Ovary (tissue), 9 donors: ENCODE results near the gene IL3RA. TPM values are rescaled to one million over a fixed set of nuclear protein-coding genes. Genes with fewer than 3 reads are reported as not detected.

Experiments used
- DNase-seq, 5 donors: peaks; one replicate each; pipeline ENCODE4 v3.0.0-alpha.2; 2019 to 2020
- H3K27ac ChIP-seq, 2 donors: fragments of 200-600 bp; one replicate each; pipeline versions ENCODE4 v1.5.1 to v1.8.0; 2019 to 2022
- H3K27me3 ChIP-seq: fragments of 200-600 bp; one replicate; pipeline ENCODE4 v1.8.0; 2022
- H3K36me3 ChIP-seq: fragments of 200-600 bp; sonication (generic); one replicate; pipeline ENCODE4 v1.5.1; 2019
- H3K4me1 ChIP-seq: one replicate; pipeline ENCODE4 v1.8.1; 2013; ENCODE audit warnings: mild to moderate bottlenecking, moderate library complexity; ENCODE audit not compliant: insufficient read depth
- H3K4me3 ChIP-seq: fragments of 200-600 bp; sonication (generic); one replicate; pipeline ENCODE4 v1.5.1; 2017
- H3K9me3 ChIP-seq, 2 donors: fragments of 200-600 bp in 1 of 2; sonication (generic) in 1 of 2; one replicate each; pipeline versions ENCODE4 v1.5.1 to v1.8.1; 2013 to 2019; ENCODE audit warnings: mild to moderate bottlenecking in 1 of 2, moderate library complexity in 1 of 2
- EP300 ChIP-seq: sonication (generic); formaldehyde crosslinking; IDR thresholded peaks from one replicate; pipeline ENCODE4 v1.6.1; 2017; ENCODE audit warnings: antibody characterized with exemption
- POLR2A ChIP-seq: fragments of 450-650 bp; IDR thresholded peaks from one replicate; pipeline ENCODE4 v1.6.1; 2017; ENCODE audit warnings: antibody characterized with exemption, mild to moderate bottlenecking, moderate library complexity
- WGBS, 3 donors: extraction: QIAGEN DNeasy Blood & Tissue Kit in 1 of 3; methylation state at CpG; one replicate each; pipeline versions ENCODE4 v1.1.5 to v1.1.7; 2013 to 2017; 5-methylcytosine and 5-hydroxymethylcytosine counted together
- intact Hi-C, 4 donors: fragments of 100-400 bp; cut with DNase I; formaldehyde crosslinking; loops; one replicate each; pipeline versions ENCODE4 v1.11.0 to v1.15.1; 2022 to 2023
- polyA plus RNA-seq, 2 donors: library from polyadenylated mRNA; stranded (reverse); fragments of 200-250 nt in 1 of 2; fragments of 350-450 nt in 1 of 2; fragmentation: Illumina TruSeq in 1 of 2; extraction: RNeasy Lipid Tissue Mini Kit (QIAGEN cat#74804) in 1 of 2; gene quantifications; one replicate each; pipeline ENCODE4 v1.2.3, GENCODE V29; 2013 to 2014
- total RNA-seq, 7 donors: library from RNA; depleted of rRNA in 2 of 7; stranded (reverse); fragments of >200 nt in 2 of 7; fragmentation: NEBNext Ultra II Directional in 3 of 7; extraction: Animal tissue kit (Norgen Biotek cat#: 25700) in 3 of 7; gene quantifications; one replicate each; pipeline versions ENCODE4 v1.1.0 to v1.2.4, GENCODE V29; 2016 to 2023
- TF ChIP-seq, protein P1 (sequence below), 3 donors: fragments of 450-650 bp in 2 of 3; fragments of 200-600 bp in 1 of 3; IDR thresholded peaks; one replicate each; pipeline versions ENCODE4 v1.5.1 to v1.8.0; 2016 to 2022; ENCODE audit warnings: antibody characterized with exemption in 3 of 3, mild to moderate bottlenecking in 1 of 3
- donor health status: DM: no; HTN: no; CAD: no; lungs with moderate emphysema.
- donor health status: DM: no; HTN: no; CAD: no.
- donor health status: Bipolar disorder and iron deficiency.
- donor health status: DM: yes; HTN: yes; CAD: no.
- donor health status: DM: no; HTN: no; CAD: no.
- donor health status: DM: yes; HTN: yes; CAD: no.

Gene IL3RA
- total and polyA plus RNA-seq, 9 donors = 0.12 to 5.1 (median 2.0) TPM

DNA sequence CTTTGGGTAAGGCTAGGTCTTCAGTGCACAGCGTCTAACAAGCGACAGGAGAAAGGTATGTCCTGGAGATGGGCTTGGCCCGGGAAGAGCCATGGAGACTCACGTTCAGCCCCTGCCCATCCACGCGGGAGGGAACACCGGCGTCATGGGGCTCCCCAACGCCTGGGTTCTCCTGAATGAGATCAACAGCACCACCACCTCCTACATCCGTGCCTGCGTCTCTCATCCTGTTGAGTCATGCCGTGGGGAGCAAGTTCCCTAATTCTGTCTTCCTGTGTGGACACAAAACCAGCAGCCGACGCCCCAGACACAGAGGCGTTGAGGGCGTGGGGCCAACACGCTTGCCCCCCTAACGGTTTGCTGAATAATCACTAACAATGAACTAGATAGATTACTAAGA lies 20.1 kb upstream of the IL3RA start:
- TF ChIP-seq, protein P1, sequence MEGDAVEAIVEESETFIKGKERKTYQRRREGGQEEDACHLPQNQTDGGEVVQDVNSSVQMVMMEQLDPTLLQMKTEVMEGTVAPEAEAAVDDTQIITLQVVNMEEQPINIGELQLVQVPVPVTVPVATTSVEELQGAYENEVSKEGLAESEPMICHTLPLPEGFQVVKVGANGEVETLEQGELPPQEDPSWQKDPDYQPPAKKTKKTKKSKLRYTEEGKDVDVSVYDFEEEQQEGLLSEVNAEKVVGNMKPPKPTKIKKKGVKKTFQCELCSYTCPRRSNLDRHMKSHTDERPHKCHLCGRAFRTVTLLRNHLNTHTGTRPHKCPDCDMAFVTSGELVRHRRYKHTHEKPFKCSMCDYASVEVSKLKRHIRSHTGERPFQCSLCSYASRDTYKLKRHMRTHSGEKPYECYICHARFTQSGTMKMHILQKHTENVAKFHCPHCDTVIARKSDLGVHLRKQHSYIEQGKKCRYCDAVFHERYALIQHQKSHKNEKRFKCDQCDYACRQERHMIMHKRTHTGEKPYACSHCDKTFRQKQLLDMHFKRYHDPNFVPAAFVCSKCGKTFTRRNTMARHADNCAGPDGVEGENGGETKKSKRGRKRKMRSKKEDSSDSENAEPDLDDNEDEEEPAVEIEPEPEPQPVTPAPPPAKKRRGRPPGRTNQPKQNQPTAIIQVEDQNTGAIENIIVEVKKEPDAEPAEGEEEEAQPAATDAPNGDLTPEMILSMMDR (IDR thresholded peaks at IDR 0.05) = no peak
- intact Hi-C loops = no loop called here
- DNase-seq = no peak

DNA sequence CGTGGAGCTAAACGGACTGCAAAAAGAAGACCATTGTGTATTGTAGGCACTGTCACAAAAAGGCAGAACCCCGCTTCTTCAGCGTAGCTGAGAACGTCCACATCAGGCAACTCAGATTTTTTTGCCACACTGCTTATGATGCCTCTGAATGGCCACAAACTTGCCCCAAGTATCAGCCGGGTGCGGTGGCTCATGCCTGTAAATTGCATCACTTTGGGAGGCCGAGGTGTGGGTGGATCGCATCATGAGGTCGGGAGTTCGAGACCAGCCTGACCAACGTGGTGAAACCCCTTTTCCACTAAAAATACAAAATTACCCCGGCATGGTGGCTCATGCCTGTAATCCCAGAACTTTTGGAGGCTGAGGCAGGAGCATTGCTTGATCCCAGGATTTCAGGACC lies 14.9 kb upstream of the IL3RA start:
- Histone ChIP-seq H3K36me3 (no peaks in the 10 kb centered on the region), H3K27me3 (no peaks in the 10 kb centered on the region), H3K9me3 (no peaks in the 10 kb centered on the region), H3K27ac (no peak overlapping the region), H3K4me3 (no peak overlapping the region), H3K4me1 (no peaks in the 10 kb centered on the region)
- intact Hi-C loops = no loop called here
- WGBS, 3 donors = 70 to 71% (median 71%) methylated on average over 13 of the region's 13 CpGs
- no peak for DNase-seq
- no peak for TF ChIP-seq POLR2A
- TF ChIP-seq EP300 = no peak
- TF ChIP-seq, protein P1 (IDR thresholded peaks at IDR 0.05) = no peak

More for the DNA sequence above, 20.1 kb upstream of the IL3RA start:
- Histone ChIP-seq H3K36me3 (no peaks in the 10 kb centered on the region), H3K27ac (no peak overlapping the region), H3K4me3 (no peak overlapping the region), H3K27me3 (no peaks in the 10 kb centered on the region), H3K9me3 (no peaks in the 10 kb centered on the region), H3K4me1 (no peaks in the 10 kb centered on the region)
- WGBS, 3 donors = 82 to 87% (median 83%) methylated on average over 18 of the region's 18 CpGs

DNA sequence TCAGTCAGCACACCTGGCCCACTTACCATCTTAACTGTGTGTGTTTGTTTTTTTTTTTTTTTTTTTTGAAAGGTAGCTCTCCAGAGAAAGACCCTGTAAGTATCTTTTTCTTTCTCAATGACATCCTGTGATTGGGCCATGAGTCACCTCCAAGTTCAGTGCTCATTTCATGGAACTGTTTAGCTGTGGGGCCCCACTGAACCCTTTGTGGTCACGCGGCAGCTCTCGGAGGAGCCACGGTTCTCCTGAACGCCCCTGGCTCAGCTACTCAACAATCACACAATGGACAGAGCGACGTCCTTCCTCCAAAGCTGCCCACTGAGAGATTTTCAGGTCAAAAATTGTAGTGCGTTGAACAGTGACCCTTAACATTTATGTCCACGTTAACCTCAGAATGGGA lies 14.2 kb upstream of the IL3RA start:
- Histone ChIP-seq H3K4me3 (no peak overlapping the region), H3K27ac (no peak overlapping the region), H3K9me3 (no peaks in the 10 kb centered on the region), H3K36me3 (no peaks in the 10 kb centered on the region), H3K4me1 (no peaks in the 10 kb centered on the region), H3K27me3 (no peaks in the 10 kb centered on the region)
- intact Hi-C loops = no loop called here
- TF ChIP-seq, protein P1 (IDR thresholded peaks at IDR 0.05) = no peak
- no peak for TF ChIP-seq EP300
- TF ChIP-seq POLR2A = no peak
- DNase-seq = no peak
- 81 to 88% (median 85%) methylated on average over 9 of the region's 9 CpGs for WGBS, 3 donors

DNA sequence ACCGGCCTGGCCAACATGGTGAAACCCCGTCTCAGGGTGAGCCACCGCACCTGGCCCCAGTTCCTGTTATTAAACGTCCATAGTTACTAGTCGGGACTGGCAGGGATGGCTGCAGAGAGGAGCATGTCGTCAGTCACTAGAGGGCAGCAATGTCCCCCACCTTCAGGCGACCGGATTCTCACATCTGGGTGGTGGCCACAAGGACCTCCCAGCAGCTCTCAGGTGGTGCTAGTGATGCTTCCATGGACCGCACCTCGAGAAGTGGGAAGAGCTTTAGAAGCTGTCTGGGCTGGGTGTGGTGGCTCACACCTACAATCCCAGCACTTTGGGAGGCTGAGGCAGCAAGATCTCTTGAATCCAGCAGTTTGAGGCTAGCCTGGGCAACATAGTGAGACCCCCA lies 13.3 kb upstream of the IL3RA start:
- WGBS, 3 donors = 16 to 19% (median 18%) methylated on average over 10 of the region's 10 CpGs

More for the DNA sequence above, 13.3 kb upstream of the IL3RA start:
- TF ChIP-seq, protein P1 (IDR thresholded peaks at IDR 0.05) = no peak
- no peak for TF ChIP-seq POLR2A
- no peak for TF ChIP-seq EP300
- H3K4me3 ChIP-seq = no peak overlapping the region
- no peaks in the 10 kb centered on the region for H3K27me3 ChIP-seq
- no peaks in the 10 kb centered on the region for H3K36me3 ChIP-seq
- intact Hi-C loops = no loop called here
- no peaks in the 10 kb centered on the region for H3K9me3 ChIP-seq
- no peak for DNase-seq
- H3K4me1 ChIP-seq = no peaks in the 10 kb centered on the region
- no peak overlapping the region for H3K27ac ChIP-seq
